ENCODE measurements around the gene PDRG1. TPM values are rescaled to one million over a fixed set of nuclear protein-coding genes. Genes with fewer than 3 reads are reported as not detected.

PDRG1 gene
- total RNA-seq, 1 experiment from 2014 or later: 24.3 TPM

GRCh38 chr20:31949877-31950646 is 1.8 kb downstream of the PDRG1 start:
- intact Hi-C loops (cut with micrococcal nuclease; ENCODE audit: unreplicated experiment): no loop called here
- Histone ChIP-seq H3K27ac (ENCODE audit: low read depth, low read length, poor library complexity, severe bottlenecking) (no peak overlapping the region), H3K36me3 (ENCODE audit: insufficient read depth, low read length, poor library complexity, severe bottlenecking) (peaks cover 38% of the 10 kb centered on the region), H3K27me3 (replicated peaks; ENCODE audit: insufficient read depth, low read depth, low read length, poor library complexity) (peaks cover 5% of the 10 kb centered on the region), H3K9me3 (ENCODE audit: low read depth, low read length, poor library complexity, severe bottlenecking) (no peaks in the 10 kb centered on the region), H3K4me3 (ENCODE audit: low read depth, low read length, poor library complexity, severe bottlenecking) (peak overlapping the region; percentile 98), H3K4me1 (ENCODE audit: insufficient read depth, low read length, poor library complexity, severe bottlenecking) (peaks cover 15% of the 10 kb centered on the region)
- no peak for DNase-seq (ENCODE audit: low spot score)
- BruUV-seq (replicated peaks): no TSS peak
- ChIA-PET POLR2A (ENCODE audit: low non-redundant PET) (no interaction called here), CTCF (no interaction called here)
- TF ChIP-seq CTCF (conservative IDR thresholded peaks at IDR 0.05; ENCODE audit: low read depth, low read length) (no peak), EZH2 (IDR thresholded peaks at IDR 0.05; ENCODE audit: borderline replicate concordance, low read depth, low read length, poor library complexity, severe bottlenecking) (no peak)

- POLR2A ChIA-PET (ENCODE audit: low non-redundant PET): no interaction called here
These were observed 3.8 kb downstream of the PDRG1 start for GRCh38 chr20:31948008-31948407.

GRCh38 chr20:31945785-31946184 is 6.1 kb downstream of the PDRG1 start:
- BruUV-seq (replicated peaks): no TSS peak
- peaks cover 45% of the 10 kb centered on the region for H3K36me3 ChIP-seq (ENCODE audit: insufficient read depth, low read length, poor library complexity, severe bottlenecking)
- DNase-seq (ENCODE audit: low spot score): peak; percentile 65
- peaks cover 11% of the 10 kb centered on the region for H3K4me1 ChIP-seq (ENCODE audit: insufficient read depth, low read length, poor library complexity, severe bottlenecking)
- ChIA-PET POLR2A (ENCODE audit: low non-redundant PET) (no interaction called here), CTCF (no interaction called here)
- H3K4me3 ChIP-seq (ENCODE audit: low read depth, low read length, poor library complexity, severe bottlenecking): no peak overlapping the region
- intact Hi-C loops (cut with micrococcal nuclease; ENCODE audit: unreplicated experiment): no loop called here
- no peak for TF ChIP-seq CTCF (conservative IDR thresholded peaks at IDR 0.05; ENCODE audit: low read depth, low read length)
- no peak for TF ChIP-seq EZH2 (IDR thresholded peaks at IDR 0.05; ENCODE audit: borderline replicate concordance, low read depth, low read length, poor library complexity, severe bottlenecking)
- no peaks in the 10 kb centered on the region for H3K9me3 ChIP-seq (ENCODE audit: low read depth, low read length, poor library complexity, severe bottlenecking)
- H3K27me3 ChIP-seq (replicated peaks; ENCODE audit: insufficient read depth, low read depth, low read length, poor library complexity): no peaks in the 10 kb centered on the region
- H3K27ac ChIP-seq (ENCODE audit: low read depth, low read length, poor library complexity, severe bottlenecking): no peak overlapping the region

More at GRCh38 chr20:31948008-31948407, 3.8 kb downstream of the PDRG1 start:
- DNase-seq (ENCODE audit: low spot score): no peak
- H3K27ac ChIP-seq (ENCODE audit: low read depth, low read length, poor library complexity, severe bottlenecking): no peak overlapping the region
- no peaks in the 10 kb centered on the region for H3K27me3 ChIP-seq (replicated peaks; ENCODE audit: insufficient read depth, low read depth, low read length, poor library complexity)
- no TSS peak for BruUV-seq (replicated peaks)
- H3K36me3 ChIP-seq (ENCODE audit: insufficient read depth, low read length, poor library complexity, severe bottlenecking): peaks cover 45% of the 10 kb centered on the region
- H3K9me3 ChIP-seq (ENCODE audit: low read depth, low read length, poor library complexity, severe bottlenecking): no peaks in the 10 kb centered on the region
- intact Hi-C loops (cut with micrococcal nuclease; ENCODE audit: unreplicated experiment): no loop called here
- TF ChIP-seq EZH2 (IDR thresholded peaks at IDR 0.05; ENCODE audit: borderline replicate concordance, low read depth, low read length, poor library complexity, severe bottlenecking) (no peak), CTCF (conservative IDR thresholded peaks at IDR 0.05; ENCODE audit: low read depth, low read length) (no peak)
- CTCF ChIA-PET: no interaction called here
- peaks cover 15% of the 10 kb centered on the region for H3K4me1 ChIP-seq (ENCODE audit: insufficient read depth, low read length, poor library complexity, severe bottlenecking)
- no peak overlapping the region for H3K4me3 ChIP-seq (ENCODE audit: low read depth, low read length, poor library complexity, severe bottlenecking)

All from A673 (cell line).